Naive thymus-derived CD8-positive, alpha-beta T cell (primary cell): Measurements from ENCODE around the gene MDGA2. TPM values are rescaled to one million over a fixed set of nuclear protein-coding genes. Genes with fewer than 3 reads are reported as not detected.
"Not testable (repeated sequence)": the region's sequence is repeated elsewhere in the genome, so short reads cannot be mapped to it uniquely, and the experiment has no call there.

Experiments used
- ATAC-seq, 2 donors: fragments of 150-1000 bp; cut with Tn5 transposase in 1 of 2; sonication (Bioruptor Pico), chemical (Tn5 transposase) in 1 of 2; 1 replicate in 1 of 2; 2 replicates in 1 of 2; pipeline ENCODE4 v1.10.0; 2021; ENCODE audit warnings: mild to moderate bottlenecking in 2 of 2, moderate library complexity in 2 of 2
- POLR2A ChIA-PET: fragments of 350-600 bp; sonication (Branson Sonifier 250); formaldehyde crosslinking; loops from one replicate; lab custom pipeline; 2021; ENCODE audit warnings: antibody characterized with exemption; lab: Charles Lee
- DNase-seq, 10 donors: peaks; one replicate each; pipeline versions ENCODE4 v3.0.0 to v3.0.0-alpha.2; 2020 to 2022
- H3K27ac Mint-ChIP-seq, 10 donors: one replicate each; pipeline ENCODE4 v1.8.0; 2020 to 2022; ENCODE audit warnings: mild to moderate bottlenecking in 10 of 10, mixed read lengths in 10 of 10, moderate library complexity in 4 of 10, inconsistent platforms in 1 of 10
- H3K27me3 Mint-ChIP-seq, 5 donors: one replicate each; pipeline ENCODE4 v1.8.0; 2021 to 2022; ENCODE audit warnings: mixed read lengths in 5 of 5
- H3K36me3 Mint-ChIP-seq, 3 donors: one replicate each; pipeline ENCODE4 v1.8.0; 2020 to 2022; ENCODE audit warnings: mixed read lengths in 3 of 3, mild to moderate bottlenecking in 2 of 3, inconsistent platforms in 1 of 3
- H3K4me1 Mint-ChIP-seq, 4 donors: one replicate each; pipeline ENCODE4 v1.8.0; 2021 to 2022; ENCODE audit warnings: mixed read lengths in 4 of 4
- H3K4me3 Mint-ChIP-seq, 10 donors: one replicate each; pipeline ENCODE4 v1.8.0; 2020 to 2022; ENCODE audit warnings: mild to moderate bottlenecking in 10 of 10, mixed read lengths in 10 of 10, moderate library complexity in 6 of 10, inconsistent platforms in 1 of 10
- H3K9me3 Mint-ChIP-seq, 9 donors: one replicate each; pipeline ENCODE4 v1.8.0; 2020 to 2022; ENCODE audit warnings: mixed read lengths in 9 of 9, mild to moderate bottlenecking in 3 of 9, inconsistent platforms in 1 of 9, moderate library complexity in 1 of 9
- polyA plus RNA-seq, 3 donors: library from polyadenylated mRNA; unstranded; fragments of 300-500 nt; fragmentation: Illumina TruSeq; gene quantifications; one replicate each; pipeline ENCODE4 v1.2.3, GENCODE V29; 2021
- total RNA-seq, 8 experiments: library from RNA in 2 of 8; stranded (reverse) in 2 of 8; gene quantifications; one replicate each; pipeline ENCODE4 v1.2.3 and lab custom pipeline; 2021 to 2026

The MDGA2 gene
- total and polyA plus RNA-seq, 5 experiments from 2014 or later: not detected

- Mint-ChIP-seq H3K36me3 (no peaks in the 10 kb centered on the region), H3K9me3 (peaks cover 0 to 10% (median 6%) of the 10 kb centered on the region in 9 donors), H3K27me3 (no peaks in the 10 kb centered on the region), H3K27ac (no peak overlapping the region), H3K4me3 (no peak overlapping the region), H3K4me1 (no peaks in the 10 kb centered on the region)
- DNase-seq: no peak
- ATAC-seq: no peak
- POLR2A ChIA-PET: no interaction called here
Measured at GRCh38 chr14:46985529-46986380, 689.6 kb downstream of the MDGA2 start.

GRCh38 chr14:46973295-46973694 lies 702.1 kb downstream of the MDGA2 start:
- POLR2A ChIA-PET: no interaction called here
- no peak for DNase-seq
- peaks cover 0 to 30% (median 7%) of the 10 kb centered on the region in 9 donors for H3K9me3 Mint-ChIP-seq

GRCh38 chr14:46964378-46964777 lies 711.0 kb downstream of the MDGA2 start:
- no peaks in the 10 kb centered on the region for H3K27me3 Mint-ChIP-seq
- POLR2A ChIA-PET: no interaction called here
- H3K36me3 Mint-ChIP-seq: no peaks in the 10 kb centered on the region
- H3K9me3 Mint-ChIP-seq: peaks cover 4 to 27% (median 8%) of the 10 kb centered on the region in 9 donors
- no peak overlapping the region for H3K27ac Mint-ChIP-seq
- H3K4me1 Mint-ChIP-seq: no peaks in the 10 kb centered on the region
- DNase-seq: no peak
- no peak overlapping the region for H3K4me3 Mint-ChIP-seq
- ATAC-seq: no peak

More at GRCh38 chr14:46973295-46973694, 702.1 kb downstream of the MDGA2 start:
- no peaks in the 10 kb centered on the region for H3K27me3 Mint-ChIP-seq
- H3K4me3 Mint-ChIP-seq: no peak overlapping the region
- H3K4me1 Mint-ChIP-seq: no peaks in the 10 kb centered on the region
- no peaks in the 10 kb centered on the region for H3K36me3 Mint-ChIP-seq
- ATAC-seq: no peak
- no peak overlapping the region for H3K27ac Mint-ChIP-seq

GRCh38 chr14:46951103-46951502 lies 724.3 kb downstream of the MDGA2 start:
- no peaks in the 10 kb centered on the region for H3K4me1 Mint-ChIP-seq
- no peaks in the 10 kb centered on the region for H3K27me3 Mint-ChIP-seq
- ATAC-seq (no peak), DNase-seq (no peak)
- H3K9me3 Mint-ChIP-seq: peaks cover 5 to 43% (median 13%) of the 10 kb centered on the region in 9 donors
- H3K36me3 Mint-ChIP-seq: no peaks in the 10 kb centered on the region
- H3K4me3 Mint-ChIP-seq: no peak overlapping the region
- POLR2A ChIA-PET: no interaction called here
- H3K27ac Mint-ChIP-seq: no peak overlapping the region

GRCh38 chr14:46940611-46941010 lies 734.8 kb downstream of the MDGA2 start:
- no peak for DNase-seq
- no peaks in the 10 kb centered on the region for H3K27me3 Mint-ChIP-seq
- POLR2A ChIA-PET: no interaction called here
- H3K4me3 Mint-ChIP-seq: no peak overlapping the region
- no peak overlapping the region for H3K27ac Mint-ChIP-seq
- no peaks in the 10 kb centered on the region for H3K4me1 Mint-ChIP-seq
- H3K9me3 Mint-ChIP-seq: peaks cover 4 to 43% (median 16%) of the 10 kb centered on the region in 9 donors
- ATAC-seq: no peak
- H3K36me3 Mint-ChIP-seq: no peaks in the 10 kb centered on the region

- Mint-ChIP-seq H3K4me1 (no peaks in the 10 kb centered on the region), H3K27me3 (no peaks in the 10 kb centered on the region), H3K4me3 (no peak overlapping the region), H3K36me3 (no peaks in the 10 kb centered on the region), H3K27ac (no peak overlapping the region), H3K9me3 (peaks cover 3 to 44% (median 8%) of the 10 kb centered on the region in 9 donors)
- no peak for DNase-seq
- no peak for ATAC-seq
- POLR2A ChIA-PET: no interaction called here
Measured at GRCh38 chr14:46920542-46920941, 754.9 kb downstream of the MDGA2 start.

- H3K27me3 Mint-ChIP-seq, H3K4me1 Mint-ChIP-seq, POLR2A ChIA-PET, H3K4me3 Mint-ChIP-seq, H3K36me3 Mint-ChIP-seq, H3K27ac Mint-ChIP-seq, DNase-seq, ATAC-seq: not testable (repeated sequence)
- peaks cover 2 to 47% (median 5%) of the 10 kb centered on the region in 9 donors for H3K9me3 Mint-ChIP-seq
Measured at GRCh38 chr14:46915539-46915938, 759.9 kb downstream of the MDGA2 start.

- Mint-ChIP-seq H3K27me3 (no peaks in the 10 kb centered on the region), H3K36me3 (no peaks in the 10 kb centered on the region), H3K4me1 (no peaks in the 10 kb centered on the region), H3K27ac (no peak overlapping the region), H3K9me3 (peaks cover 0 to 8% (median 2%) of the 10 kb centered on the region in 9 donors), H3K4me3 (no peak overlapping the region)
- POLR2A ChIA-PET: no interaction called here
- DNase-seq: no peak
- no peak for ATAC-seq
Measured at GRCh38 chr14:46902837-46903236, 772.6 kb downstream of the MDGA2 start.

GRCh38 chr14:46894476-46894875 lies 780.9 kb downstream of the MDGA2 start:
- H3K27me3 Mint-ChIP-seq: no peaks in the 10 kb centered on the region
- no peak for DNase-seq
- H3K4me1 Mint-ChIP-seq: no peaks in the 10 kb centered on the region
- no peak overlapping the region for H3K4me3 Mint-ChIP-seq
- POLR2A ChIA-PET: no interaction called here
- peaks cover 0 to 10% (median 4%) of the 10 kb centered on the region in 9 donors for H3K9me3 Mint-ChIP-seq
- ATAC-seq: no peak
- no peak overlapping the region for H3K27ac Mint-ChIP-seq
- no peaks in the 10 kb centered on the region for H3K36me3 Mint-ChIP-seq

GRCh38 chr14:46887144-46887543 lies 788.3 kb downstream of the MDGA2 start:
- ATAC-seq: no peak

GRCh38 chr14:46885566-46885965 lies 789.8 kb downstream of the MDGA2 start:
- POLR2A ChIA-PET: no interaction called here
- Mint-ChIP-seq H3K9me3 (peaks cover 0 to 11% (median 2%) of the 10 kb centered on the region in 9 donors), H3K4me3 (no peak overlapping the region), H3K27me3 (no peaks in the 10 kb centered on the region), H3K36me3 (no peaks in the 10 kb centered on the region), H3K4me1 (no peaks in the 10 kb centered on the region), H3K27ac (no peak overlapping the region)
- DNase-seq: no peak
- no peak for ATAC-seq

More at GRCh38 chr14:46887144-46887543, 788.3 kb downstream of the MDGA2 start:
- Mint-ChIP-seq H3K27ac (no peak overlapping the region), H3K36me3 (no peaks in the 10 kb centered on the region), H3K4me1 (no peaks in the 10 kb centered on the region), H3K4me3 (no peak overlapping the region), H3K9me3 (peaks cover 0 to 10% (median 2%) of the 10 kb centered on the region in 9 donors), H3K27me3 (no peaks in the 10 kb centered on the region)
- POLR2A ChIA-PET: no interaction called here
- no peak for DNase-seq

- ATAC-seq: no peak
- Mint-ChIP-seq H3K9me3 (peaks cover 5 to 13% (median 10%) of the 10 kb centered on the region in 9 donors), H3K36me3 (no peaks in the 10 kb centered on the region), H3K27me3 (no peaks in the 10 kb centered on the region), H3K27ac (no peak overlapping the region), H3K4me1 (no peaks in the 10 kb centered on the region), H3K4me3 (no peak overlapping the region)
- POLR2A ChIA-PET: no interaction called here
- no peak for DNase-seq
Measured at GRCh38 chr14:46861753-46862152, 813.7 kb downstream of the MDGA2 start.

- DNase-seq: no peak
- Mint-ChIP-seq H3K27me3 (no peaks in the 10 kb centered on the region), H3K27ac (no peak overlapping the region), H3K4me3 (no peak overlapping the region), H3K9me3 (peaks cover 0 to 12% (median under 1%) of the 10 kb centered on the region in 9 donors), H3K36me3 (no peaks in the 10 kb centered on the region), H3K4me1 (no peaks in the 10 kb centered on the region)
- no peak for ATAC-seq
- POLR2A ChIA-PET: no interaction called here
Measured at GRCh38 chr14:46840944-46841720, 834.3 kb downstream of the MDGA2 start.
